ENCODE data around the gene WDR35.

WDR35 gene

DNA sequence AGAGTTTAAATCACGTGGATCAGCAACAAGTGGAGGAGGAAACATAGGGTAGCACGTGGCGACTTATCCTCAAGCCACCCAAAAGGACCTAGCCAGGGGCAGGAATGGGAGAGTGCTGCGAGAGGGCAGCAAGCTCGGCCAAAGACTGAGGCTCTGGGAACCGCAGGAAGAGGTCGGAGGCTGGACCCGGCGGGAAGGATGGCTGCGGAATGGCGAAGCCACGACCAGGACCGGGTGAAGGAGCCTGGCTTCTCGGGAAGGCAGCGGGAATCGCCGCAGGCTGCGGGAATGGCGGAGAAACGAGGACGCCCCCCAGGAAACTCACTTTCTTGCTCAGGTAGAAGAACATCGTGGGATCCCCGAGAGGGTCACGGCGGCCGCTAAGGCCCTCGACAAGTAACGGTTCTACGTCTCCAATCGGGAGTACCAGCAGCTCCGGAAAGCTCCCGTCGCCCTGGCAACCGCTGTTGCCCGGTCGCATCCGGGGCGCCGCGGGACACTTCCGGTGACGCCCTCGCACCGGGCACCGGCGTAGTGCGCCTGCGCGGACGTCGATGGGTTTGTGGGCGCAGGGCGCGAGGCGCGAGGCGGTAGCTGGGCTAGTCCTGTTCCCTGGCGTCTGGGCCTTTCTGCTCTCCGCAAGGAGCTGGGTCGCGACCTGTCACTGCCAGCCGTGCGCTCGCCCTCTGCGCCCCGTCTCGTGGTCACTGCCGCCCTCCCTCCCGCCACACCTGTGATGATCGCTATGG, at the start of gene WDR35:
WDR35 (minus strand) TSS at position 439 of the 749 bp plus-strand sequence; CDS start at position 349, 90 bp downstream.
- DNase-seq: peak; percentile 85

DNA sequence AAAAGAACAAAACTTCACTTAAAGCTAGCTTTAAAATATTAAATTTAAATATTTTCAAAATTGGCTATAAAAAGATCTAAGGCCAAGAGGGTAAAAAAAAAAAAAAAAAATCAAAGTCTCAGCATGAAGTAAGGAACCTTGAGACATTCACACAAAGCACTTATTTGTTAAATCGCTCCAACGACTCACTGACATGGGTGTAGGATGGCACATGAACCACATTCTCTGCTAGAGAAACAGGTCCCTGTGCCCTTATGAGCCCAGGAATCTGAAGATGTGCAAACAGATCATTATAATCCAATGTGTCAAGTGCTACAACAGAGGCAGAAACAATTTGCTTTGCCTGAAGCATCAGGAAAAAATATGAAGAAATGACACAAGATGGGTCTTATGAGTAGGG, 47.8 kb upstream of the WDR35 start:
- no peak for DNase-seq

DNA sequence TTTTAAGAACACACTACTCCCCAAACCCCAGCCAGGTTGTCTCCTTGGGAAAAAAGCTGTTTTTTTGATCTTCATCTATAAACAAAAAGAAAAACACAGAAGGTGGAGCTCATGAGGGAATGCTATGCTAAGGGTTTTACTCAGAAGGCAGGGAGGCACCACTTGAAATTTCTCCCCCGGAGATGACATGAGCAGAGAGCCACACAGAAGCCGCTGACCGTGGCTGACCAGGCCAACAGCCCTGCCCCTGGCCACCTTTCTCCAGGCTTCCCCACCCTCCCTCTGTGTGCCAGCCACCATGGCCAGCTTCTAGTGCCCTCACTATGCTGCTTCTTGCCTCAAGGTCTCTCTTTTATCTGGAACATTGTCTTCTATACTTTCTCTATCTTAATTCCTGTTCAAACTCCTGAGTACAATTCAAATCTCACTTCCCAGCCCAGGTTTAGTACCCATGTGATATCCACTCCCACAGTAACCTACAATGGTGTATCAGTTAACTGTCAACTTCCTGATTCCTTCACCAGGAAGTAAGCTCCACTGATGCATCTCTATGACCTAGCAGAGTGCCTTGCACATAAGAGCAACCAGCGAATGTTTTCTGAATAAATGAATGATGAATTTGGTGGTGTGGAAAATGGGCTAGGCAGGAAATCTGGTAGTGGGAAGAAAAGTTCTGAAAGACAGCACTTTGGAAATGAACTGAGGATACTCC, 46.2 kb upstream of the WDR35 start:
- no peak for DNase-seq

DNA sequence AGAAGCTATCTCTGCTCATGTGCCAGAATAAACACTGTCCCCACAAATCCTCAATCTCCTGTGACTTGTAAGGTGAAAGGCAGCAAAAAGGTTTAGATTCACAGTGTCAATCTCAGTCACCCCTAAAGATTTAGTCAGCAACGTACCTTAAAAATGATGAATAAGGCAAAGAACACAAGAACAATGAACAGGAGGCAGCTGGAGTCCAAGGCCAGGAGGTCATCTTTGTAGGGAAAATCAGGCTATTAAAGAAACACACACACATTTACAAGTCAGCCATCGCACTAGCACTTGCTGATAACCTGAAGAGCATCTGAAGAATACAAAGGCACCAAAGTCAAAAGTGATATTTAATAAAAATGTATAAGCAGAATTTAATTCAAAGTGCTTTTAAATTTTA, 44.9 kb upstream of the WDR35 start:
- DNase-seq: no peak

DNA sequence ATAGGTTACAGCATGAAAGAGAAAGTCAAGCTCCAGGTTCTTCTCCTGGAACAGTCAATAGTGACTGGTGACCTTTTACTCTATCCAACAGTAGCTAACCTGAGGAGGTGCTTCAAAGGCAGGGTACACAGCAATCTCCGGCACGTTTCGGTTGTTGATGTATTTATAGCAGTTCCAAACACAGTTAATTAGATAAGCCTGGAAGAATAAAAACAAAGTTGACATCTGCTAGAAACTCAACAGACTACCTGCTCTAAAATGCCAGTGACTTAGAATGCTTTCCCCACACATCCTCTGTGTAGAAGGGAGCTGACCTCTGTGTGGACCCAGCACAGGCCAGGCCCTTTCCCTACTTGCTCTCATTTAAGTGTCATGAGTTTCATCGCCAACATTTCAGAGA, 44.3 kb upstream of the WDR35 start:
- DNase-seq: no peak

DNA sequence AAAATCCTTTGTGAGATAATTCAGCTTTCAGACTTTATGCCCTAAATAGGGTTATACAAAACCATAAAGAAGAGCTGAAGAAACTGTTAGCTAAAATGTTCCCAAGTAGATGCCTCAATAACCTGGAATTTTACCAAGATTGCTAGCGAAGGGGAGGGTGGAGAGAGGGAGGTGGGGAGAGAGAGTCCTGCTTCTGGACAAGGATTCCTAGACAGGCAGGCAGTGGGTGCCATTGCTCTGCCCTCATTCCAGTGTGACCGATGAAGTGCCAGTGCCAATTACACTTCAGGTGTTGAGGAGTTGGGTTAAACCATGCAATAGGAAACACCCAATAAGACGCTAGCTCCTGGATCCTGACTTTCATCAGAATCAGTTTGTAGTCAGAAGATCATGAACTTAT, 43.4 kb upstream of the WDR35 start:
- DNase-seq: no peak

DNA sequence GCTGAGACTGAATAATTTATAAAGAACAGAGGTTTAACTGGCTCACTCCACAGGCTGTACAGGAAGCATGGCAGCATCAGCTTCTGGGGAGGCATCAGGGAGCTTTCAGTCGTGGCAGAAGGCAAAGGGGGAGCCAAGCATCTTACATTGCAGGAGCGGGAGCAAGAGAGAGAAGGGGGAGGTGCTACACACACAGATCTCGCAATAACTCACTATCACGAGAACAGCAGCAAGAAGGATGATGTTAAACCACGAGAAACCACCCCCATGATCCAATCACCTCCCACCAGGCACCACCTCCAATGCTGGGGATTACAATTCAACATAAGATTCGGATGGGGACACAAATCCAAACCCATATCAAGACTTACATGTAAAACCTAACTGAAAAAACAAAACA, 40.3 kb upstream of the WDR35 start:
- DNase-seq: no peak

DNA sequence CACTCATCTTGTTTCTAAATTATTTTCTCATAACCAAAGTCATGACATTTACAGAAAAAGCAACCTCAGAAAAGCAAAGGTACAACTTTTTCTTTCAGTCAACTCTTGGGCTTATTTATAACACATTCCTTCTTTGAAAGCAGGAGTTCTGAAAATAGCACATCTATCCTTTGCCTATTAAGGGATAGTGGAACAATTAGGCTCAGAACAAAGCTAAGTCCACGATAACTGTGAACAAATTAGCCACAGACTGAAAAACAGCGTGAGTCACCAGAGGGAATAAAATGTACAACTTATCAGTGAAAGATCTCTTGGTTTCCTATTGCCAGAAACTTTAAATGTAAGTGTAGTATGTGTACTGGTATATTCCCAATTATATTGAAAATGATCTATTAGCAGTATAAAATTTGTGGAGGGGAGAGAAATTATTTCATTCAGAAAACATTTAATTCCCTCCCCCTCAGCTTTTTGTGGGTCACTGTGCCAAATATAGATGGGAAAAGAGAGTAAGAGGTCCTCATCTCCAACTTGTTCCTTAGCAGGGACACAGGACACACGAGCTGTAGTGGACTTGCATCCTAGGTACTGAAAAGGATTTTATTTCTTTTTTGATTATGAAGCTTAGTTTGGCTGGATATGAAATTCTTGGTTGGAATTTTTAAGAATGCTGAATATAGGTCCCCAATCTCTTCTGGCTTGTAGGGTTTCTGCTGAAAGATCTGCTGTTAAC, 38.0 kb upstream of the WDR35 start:
- DNase-seq: no peak

DNA sequence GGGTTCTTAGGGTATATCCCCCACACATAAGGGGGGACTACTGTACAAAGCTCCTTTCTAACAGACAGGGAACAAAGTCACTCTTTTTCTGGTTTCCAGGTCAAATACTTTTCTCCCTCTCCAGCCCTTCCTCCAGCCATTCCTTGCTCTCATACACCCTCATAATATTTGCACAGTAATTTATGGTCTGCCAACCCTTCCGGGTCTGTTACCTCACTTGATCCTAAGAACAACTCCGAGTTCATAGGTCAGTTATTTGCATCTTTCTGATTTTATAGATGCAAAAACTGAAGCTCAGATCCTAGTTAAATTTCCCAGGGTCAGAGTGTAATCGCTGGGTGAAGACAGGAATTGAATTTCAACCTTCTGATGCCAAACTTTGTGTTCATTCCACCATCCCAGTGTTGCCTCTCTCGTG, 37.4 kb upstream of the WDR35 start:
- DNase-seq: no peak

DNA sequence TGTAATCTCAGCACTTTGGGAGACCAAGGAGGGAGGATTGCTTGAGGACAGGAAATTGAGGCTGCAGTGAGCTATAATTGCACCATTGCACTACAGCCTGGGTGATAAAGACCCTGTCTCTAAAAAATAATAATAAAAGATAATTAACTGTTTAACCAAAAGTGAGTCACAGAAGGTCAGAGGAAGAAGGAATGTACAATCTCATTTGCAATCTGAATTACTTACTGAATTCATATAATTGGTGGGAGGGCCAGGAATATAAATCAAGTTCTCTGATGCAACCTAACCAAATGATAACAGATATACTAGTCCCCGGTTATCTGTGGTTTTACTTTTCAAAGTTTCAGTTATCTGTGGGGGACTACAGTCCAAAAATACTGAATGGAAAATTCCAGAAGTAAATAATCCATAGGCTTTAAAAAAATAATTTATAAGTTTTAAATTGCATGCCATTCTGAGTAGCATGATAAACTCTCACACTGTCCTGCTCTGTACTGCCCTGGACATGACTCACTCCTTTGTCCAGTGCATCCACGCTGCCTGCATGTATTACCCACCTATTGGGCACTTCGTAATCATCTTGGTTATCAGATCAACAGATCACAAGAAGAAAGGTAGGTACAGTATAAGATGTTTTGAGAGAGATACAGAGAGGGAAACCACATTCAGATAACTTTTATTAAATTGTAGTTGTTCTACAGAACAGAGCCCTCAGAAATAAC, 35.3 kb upstream of the WDR35 start:
- DNase-seq: no peak

DNA sequence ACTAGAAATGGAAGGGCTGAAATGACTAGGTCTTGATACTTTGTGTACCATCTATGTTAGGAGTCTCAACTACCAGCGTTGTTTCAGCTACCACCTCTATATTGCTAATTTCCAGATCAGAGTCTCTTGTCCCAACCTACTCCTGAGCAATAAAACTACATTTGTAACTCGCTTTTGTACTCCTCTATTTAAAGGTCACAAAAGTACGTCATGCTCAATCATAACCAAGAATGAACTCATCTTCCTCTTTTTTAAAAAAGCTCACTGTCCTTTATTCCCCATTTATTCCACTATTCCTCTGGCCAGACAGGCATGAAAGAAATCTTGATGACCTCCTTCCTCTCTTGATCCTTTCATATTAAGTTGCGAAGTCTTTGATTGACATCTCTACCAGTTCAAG, 33.8 kb upstream of the WDR35 start:
- DNase-seq: no peak

DNA sequence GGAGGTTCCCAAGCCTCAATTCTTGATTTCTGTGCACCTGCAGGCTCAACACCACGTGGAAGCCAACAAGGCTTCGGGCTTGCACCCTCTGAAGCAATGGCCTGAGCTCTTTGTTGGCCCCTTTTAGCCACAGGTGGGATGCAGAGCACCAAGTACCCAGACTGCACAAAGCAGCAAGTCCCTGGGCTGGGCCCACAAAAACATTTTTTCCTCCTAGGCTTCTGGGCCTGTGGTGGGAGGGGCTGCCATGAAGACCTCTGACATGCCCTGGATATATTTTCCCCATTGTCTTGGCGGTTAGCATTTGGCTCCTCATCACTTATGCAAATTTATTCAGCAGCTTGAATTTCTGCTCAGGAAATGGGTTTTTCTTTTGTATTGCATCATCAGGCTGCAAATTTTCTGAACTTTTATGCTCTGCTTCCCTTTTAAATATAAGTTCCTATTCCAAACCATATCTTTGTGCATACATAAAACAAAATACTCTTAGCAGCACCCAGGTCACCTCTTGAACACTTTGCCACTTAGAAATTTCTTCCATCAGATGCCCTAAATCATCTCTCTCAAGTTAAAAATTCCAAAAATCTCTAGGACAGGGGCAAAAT, 31.6 kb upstream of the WDR35 start:
- DNase-seq: no peak

DNA sequence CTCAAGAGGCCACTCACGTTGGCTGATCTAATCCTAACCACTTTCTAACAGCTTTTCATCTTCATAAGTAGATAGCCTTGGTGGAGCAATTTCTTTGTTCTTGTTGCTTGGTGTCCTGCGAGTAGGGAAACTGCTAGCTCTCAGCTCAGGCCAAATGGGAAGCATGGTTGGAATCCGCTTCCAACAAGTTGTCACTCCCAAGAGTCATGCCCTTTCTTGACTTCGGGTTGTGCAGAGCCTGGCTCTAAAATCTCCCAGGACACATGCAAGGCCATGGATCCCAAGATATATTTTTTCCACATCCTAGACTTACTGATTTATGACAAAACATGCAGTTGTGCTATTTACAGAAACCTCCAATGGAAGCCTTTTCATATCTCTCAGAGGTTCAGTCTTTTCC, 29.8 kb upstream of the WDR35 start:
- no peak for DNase-seq

DNA sequence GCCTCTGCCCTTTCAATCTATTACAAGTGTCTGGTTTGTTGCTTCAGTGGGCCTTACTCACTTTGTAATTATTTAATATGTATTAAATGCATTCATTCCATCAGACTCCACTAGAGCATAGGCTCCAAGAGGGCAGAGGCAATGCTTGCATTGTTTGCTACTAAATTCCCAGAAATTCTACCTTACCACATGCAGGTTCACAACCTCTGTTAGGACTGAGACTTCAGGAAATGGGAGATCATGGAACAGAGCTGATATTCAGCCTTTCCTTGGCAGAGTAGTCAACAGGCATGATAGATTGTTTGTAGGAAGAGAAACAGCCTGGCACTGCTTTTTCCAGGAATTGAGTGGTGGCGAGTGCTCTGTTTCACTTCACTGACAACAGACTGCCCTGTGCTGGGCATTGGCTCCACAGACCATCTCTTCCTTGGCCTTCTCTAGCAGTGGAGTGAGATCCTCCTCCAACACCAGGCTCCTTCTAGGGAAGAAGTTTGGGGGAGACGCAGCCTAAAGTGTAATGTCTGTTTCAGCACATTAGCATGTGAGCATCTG, 28.8 kb upstream of the WDR35 start:
- DNase-seq: no peak

DNA sequence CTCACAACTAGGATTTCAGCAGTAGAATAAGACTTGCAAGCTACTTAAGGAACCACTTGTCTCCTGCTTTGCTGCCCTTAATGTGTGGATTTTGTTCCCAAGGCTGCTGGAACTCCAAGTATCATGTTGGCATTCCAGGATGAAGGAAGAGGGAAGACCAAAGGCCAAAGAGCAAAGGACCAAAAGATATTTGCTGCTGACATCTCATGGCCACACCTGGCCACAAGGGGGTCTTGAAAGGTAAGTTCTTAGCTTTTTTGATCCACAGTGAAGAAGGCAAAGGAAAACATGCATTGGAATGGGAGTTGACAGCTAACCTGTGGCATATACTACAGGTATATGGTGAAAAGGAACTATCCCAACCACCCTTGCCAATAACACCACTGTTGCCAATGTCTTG, 26.4 kb upstream of the WDR35 start:
- DNase-seq: no peak

DNA sequence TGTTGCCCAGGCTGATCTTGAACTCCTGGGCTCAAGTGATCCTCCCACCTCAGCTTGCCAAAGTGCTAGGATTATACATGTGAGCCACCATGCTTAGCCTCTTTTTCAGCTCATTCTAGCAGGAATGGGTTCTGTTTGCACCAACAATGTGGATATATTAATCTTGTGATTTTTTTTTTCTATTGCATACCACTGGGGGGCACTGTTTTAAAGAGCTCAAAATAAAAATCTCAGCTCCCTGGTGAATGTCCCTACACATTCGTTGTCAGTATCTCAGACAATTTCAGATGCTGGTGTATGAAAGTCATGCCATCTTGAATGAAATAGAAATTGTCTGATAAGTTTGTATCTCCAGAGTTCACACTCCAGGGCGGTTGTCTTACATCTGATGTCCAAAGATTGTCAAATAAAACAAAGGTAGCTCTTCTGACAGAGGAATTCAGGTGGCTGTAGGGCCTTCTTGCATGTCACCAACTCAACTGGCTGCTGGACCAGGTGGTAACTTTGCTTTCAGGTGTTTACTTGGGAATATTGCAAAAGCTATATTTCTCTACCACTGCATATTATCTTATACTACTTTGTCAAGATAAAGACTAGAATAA, 25.7 kb upstream of the WDR35 start:
- no peak for DNase-seq

DNA sequence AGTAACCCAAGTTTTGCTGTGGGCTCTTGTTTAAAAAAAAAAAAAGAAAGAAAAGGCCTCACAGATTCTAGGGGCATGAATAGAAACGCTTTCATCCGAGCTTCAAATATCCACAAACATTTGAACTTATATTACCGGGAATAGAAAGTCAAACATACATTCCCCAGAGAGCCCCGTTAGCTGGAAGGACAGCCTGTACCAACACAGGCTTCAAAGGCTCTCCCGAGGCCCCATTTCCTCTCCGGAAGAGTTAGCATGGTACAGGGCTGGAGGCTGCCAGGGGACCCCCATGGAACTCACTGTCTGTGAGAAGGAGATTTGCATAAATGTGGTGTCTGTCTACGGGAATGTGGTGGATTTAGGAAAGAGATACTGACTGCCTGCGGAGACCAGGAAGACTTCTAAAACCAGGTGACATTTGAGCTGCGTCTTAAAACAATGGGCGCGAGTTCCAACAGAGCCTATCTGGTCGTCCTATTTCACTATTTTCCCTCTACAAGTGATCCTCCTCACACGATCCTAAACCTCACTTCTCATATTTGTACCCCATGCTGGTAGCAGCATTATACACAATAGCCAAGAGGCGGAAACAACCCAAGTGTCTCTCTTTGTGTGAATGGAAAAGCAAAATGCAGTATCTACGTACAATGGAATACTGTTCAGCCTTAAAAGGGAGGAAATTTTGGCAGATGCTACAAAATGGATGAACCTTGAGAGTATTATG, 23.4 kb upstream of the WDR35 start:
- DNase-seq: no peak

DNA sequence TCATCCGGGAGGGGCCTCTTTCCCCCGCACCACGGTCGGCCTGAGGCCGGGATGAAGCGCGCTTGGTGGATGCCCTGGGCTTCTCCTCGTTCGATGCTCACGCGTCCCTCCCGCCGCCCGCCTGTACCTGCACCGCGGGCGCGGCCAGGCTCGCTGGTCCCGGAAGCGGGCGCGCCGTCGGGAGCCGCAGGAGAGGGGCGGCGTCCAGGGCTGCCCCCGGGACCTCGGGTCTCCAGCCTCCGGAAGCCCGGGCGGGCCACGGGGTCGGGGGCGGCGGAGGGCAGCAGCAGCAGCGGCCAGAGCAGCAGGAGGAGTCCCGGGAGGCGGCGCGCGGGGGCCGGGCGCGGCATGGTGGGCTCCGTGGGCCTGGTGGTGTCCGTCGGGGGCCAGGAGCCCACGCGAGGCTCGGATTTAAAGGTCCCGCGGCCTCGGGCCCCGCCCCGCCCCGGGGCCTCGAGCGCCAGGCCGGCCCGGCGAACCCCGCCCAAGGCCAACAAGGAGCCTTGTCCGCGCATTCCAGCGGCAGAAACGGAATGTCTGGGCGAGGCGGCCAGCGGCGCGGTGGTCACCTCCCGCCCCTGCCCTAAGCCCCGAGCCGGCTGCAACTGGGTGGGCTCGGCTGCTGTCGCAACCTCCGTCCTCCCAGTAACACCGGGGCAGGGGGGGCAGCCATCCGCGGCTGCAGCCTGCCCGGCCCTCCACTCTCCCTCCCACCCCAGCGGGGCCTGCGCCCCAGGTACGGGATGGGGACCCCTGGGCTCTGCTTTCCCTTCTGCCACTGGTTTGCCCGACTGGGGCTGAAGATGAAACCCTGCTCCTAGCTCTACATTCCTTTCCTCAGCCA, 22.6 kb upstream of the WDR35 start, which contains the start of gene MATN3:
MATN3 (minus strand) TSS at position 387 of the 844 bp plus-strand sequence; CDS start at position 350, 37 bp downstream.
- DNase-seq: no peak

DNA sequence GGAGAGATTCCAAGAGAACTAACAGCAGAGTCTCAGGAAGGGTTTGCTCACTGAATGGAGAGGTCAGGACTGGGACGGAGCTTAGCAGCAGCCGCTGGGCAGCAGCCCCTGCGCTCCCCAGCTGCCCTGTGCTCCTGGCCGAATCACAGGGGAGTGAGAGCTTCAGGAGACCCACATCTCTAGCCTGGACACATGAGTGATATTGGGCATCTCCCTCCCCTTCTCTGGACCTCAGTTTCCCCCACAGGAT, 22.1 kb upstream of the WDR35 start:
- no peak for DNase-seq

DNA sequence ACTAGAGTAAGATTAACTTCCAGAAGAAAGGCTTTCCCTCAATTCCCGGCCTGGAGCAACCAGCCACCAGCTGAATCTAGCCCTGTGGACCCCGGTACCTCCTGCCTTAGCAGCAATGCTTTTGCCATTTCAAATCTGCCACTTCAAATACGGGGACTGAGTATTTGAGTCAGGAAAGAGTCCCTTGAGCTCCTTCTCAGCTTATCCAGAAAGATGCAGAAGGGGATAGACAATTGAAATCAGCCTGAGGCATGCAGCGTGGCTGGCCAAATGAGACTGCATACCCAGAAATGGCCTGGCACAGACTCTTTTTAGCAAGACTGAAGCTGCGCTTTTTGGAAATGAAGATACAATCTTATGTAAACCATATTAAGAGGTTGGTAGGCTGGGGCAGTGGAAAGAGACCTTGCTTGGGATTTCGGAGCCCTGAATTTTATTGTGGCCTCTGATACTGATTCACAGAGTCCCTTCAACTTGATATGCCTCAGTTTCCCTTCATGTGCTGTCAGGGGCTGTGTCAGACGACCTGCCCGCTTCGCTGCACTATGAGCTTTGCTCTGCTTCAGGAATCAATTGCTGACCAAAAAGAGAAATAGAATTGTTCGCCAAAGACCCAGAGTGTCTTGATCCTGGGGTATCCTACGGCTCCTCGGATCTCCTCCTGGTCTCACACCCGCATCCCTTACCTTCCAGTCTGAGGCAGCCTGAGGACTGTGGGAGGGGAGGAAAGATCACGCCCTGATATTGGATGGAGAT, 21.5 kb upstream of the WDR35 start:
- no peak for DNase-seq
